KMS-11 (cell line): ENCODE data around the gene TAF3.

Experiments used
- H2AFZ ChIP-seq: fragments of 200-600 bp; sonication (generic); 2 replicates; pipeline ENCODE4 v1.6.1; 2016; ENCODE audit warnings: antibody characterized with exemption, mixed run types, low read depth
- H3K27ac ChIP-seq: fragments of 200-600 bp; sonication (generic); 2 replicates; pipeline ENCODE4 v1.6.1; 2016; ENCODE audit warnings: mild to moderate bottlenecking, mixed run types
- H3K27me3 ChIP-seq: fragments of 200-600 bp; sonication (generic); 2 replicates; pipeline ENCODE4 v1.6.1; 2017; ENCODE audit warnings: mild to moderate bottlenecking, low read depth, mixed run types, moderate library complexity; ENCODE audit not compliant: insufficient read depth
- H3K36me3 ChIP-seq: fragments of 200-600 bp; sonication (generic); 2 replicates; pipeline ENCODE4 v1.6.1; 2017; ENCODE audit warnings: mild to moderate bottlenecking, mixed run types; ENCODE audit not compliant: insufficient read depth
- H3K4me1 ChIP-seq: fragments of 200-600 bp; sonication (generic); 2 replicates; pipeline ENCODE4 v1.6.1; 2016; ENCODE audit warnings: mild to moderate bottlenecking, low read depth, mixed run types; ENCODE audit not compliant: poor library complexity, severe bottlenecking
- H3K4me2 ChIP-seq: fragments of 200-600 bp; sonication (generic); 2 replicates; pipeline ENCODE4 v1.7.0; 2016; ENCODE audit warnings: mild to moderate bottlenecking, mixed run types
- H3K4me3 ChIP-seq: fragments of 200-600 bp; sonication (generic); IDR thresholded peaks from 2 replicates; pipeline ENCODE4 v1.6.1; 2017; ENCODE audit warnings: low read depth, low read length, mixed read lengths; ENCODE audit not compliant: insufficient read depth
- H3K79me2 ChIP-seq: fragments of 200-600 bp; sonication (generic); 2 replicates; pipeline ENCODE4 v1.6.1; 2016; ENCODE audit warnings: low read depth, mixed run types; ENCODE audit not compliant: insufficient read depth
- H3K9ac ChIP-seq: fragments of 200-600 bp; sonication (generic); 2 replicates; pipeline ENCODE4 v1.6.1; 2016; ENCODE audit warnings: mild to moderate bottlenecking, mixed run types
- H4K20me1 ChIP-seq: fragments of 200-600 bp; sonication (generic); 2 replicates; pipeline ENCODE4 v1.6.1; 2016; ENCODE audit warnings: mild to moderate bottlenecking, mixed run types; ENCODE audit not compliant: insufficient read depth
- CTCF ChIP-seq: fragments of 200-600 bp; sonication (generic); conservative IDR thresholded peaks from 2 replicates; pipeline ENCODE4 v1.6.1; 2017; ENCODE audit warnings: low read depth, mild to moderate bottlenecking, antibody characterized with exemption, low read length, moderate library complexity, mixed read lengths

Gene TAF3

GRCh38 chr10:7853890-7854289, 35.6 kb downstream of the TAF3 start:
- TF ChIP-seq CTCF, result no peak
- H2AFZ ChIP-seq, result no peak overlapping the region
- no peak overlapping the region for H3K9ac ChIP-seq
- H3K4me2 ChIP-seq, result no peak overlapping the region
- H3K36me3 ChIP-seq, result no peaks in the 10 kb centered on the region
- no peak overlapping the region for H3K27ac ChIP-seq
- no peak overlapping the region for H3K4me3 ChIP-seq
- H3K79me2 ChIP-seq, result peaks cover 4% of the 10 kb centered on the region; the same call in 1 of the 2 replicates
- H3K4me1 ChIP-seq, result no peaks in the 10 kb centered on the region
- H3K27me3 ChIP-seq, result no peaks in the 10 kb centered on the region
- no peaks in the 10 kb centered on the region for H4K20me1 ChIP-seq

- H3K4me3 ChIP-seq, result no peak overlapping the region
- H3K4me2 ChIP-seq, result no peak overlapping the region
- H4K20me1 ChIP-seq, result no peaks in the 10 kb centered on the region
- no peak overlapping the region for H2AFZ ChIP-seq
- no peaks in the 10 kb centered on the region for H3K4me1 ChIP-seq
- no peaks in the 10 kb centered on the region for H3K36me3 ChIP-seq
- peaks cover 4% of the 10 kb centered on the region; the same call in 1 of the 2 replicates for H3K79me2 ChIP-seq
- no peak for TF ChIP-seq CTCF
- no peak overlapping the region for H3K27ac ChIP-seq
- no peaks in the 10 kb centered on the region for H3K27me3 ChIP-seq
- no peak overlapping the region for H3K9ac ChIP-seq
These were observed 36.9 kb downstream of the TAF3 start for GRCh38 chr10:7855205-7855604.

GRCh38 chr10:7856678-7857077, 38.4 kb downstream of the TAF3 start:
- Histone ChIP-seq H3K9ac (no peak overlapping the region), H2AFZ (no peak overlapping the region), H3K27ac (no peak overlapping the region), H3K79me2 (peaks cover 4% of the 10 kb centered on the region; the same call in 1 of the 2 replicates), H3K4me1 (no peaks in the 10 kb centered on the region), H3K4me3 (no peak overlapping the region), H3K27me3 (no peaks in the 10 kb centered on the region), H4K20me1 (no peaks in the 10 kb centered on the region), H3K4me2 (no peak overlapping the region), H3K36me3 (no peaks in the 10 kb centered on the region)
- TF ChIP-seq CTCF, result no peak

GRCh38 chr10:7857262-7857661, 39.0 kb downstream of the TAF3 start:
- no peaks in the 10 kb centered on the region for H4K20me1 ChIP-seq
- no peak overlapping the region for H3K9ac ChIP-seq
- TF ChIP-seq CTCF, result no peak
- H3K36me3 ChIP-seq, result no peaks in the 10 kb centered on the region
- no peak overlapping the region for H3K4me3 ChIP-seq
- H3K4me1 ChIP-seq, result no peaks in the 10 kb centered on the region
- no peak overlapping the region for H3K4me2 ChIP-seq
- no peaks in the 10 kb centered on the region for H3K27me3 ChIP-seq
- H3K79me2 ChIP-seq, result peaks cover 4% of the 10 kb centered on the region; the same call in 1 of the 2 replicates
- no peak overlapping the region for H3K27ac ChIP-seq
- no peak overlapping the region for H2AFZ ChIP-seq
